GM12873 (cell line): ENCODE results near the gene HSPBAP1.

ENCODE experiments used
- TF ChIP-seq, protein P1 (sequence below): IDR thresholded peaks from 2 replicates; pipeline ENCODE4 v1.5.1; 2012; ENCODE audit warnings: low read depth, mild to moderate bottlenecking, moderate library complexity, low read length, control low read depth; ENCODE audit not compliant: insufficient read depth; ENCODE audit errors: missing control alignments

Gene HSPBAP1

DNA sequence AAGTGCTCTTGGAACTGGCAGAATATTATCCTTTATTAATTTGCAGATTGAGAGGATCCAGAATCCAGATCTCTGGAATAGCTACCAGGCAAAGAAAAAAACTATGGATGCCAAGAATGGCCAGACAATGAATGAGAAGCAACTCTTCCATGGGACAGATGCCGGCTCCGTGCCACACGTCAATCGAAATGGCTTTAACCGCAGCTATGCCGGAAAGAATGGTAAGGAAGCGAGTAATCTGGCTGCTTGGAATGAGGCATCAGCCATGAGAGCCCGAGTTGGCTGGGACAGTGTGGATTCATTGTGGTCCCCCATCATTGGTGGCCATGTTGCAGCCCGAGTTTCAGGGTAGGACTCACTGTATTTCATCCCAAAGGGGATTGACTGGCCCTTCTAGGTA, 65.9 kb downstream of the HSPBAP1 start:
- TF ChIP-seq, protein P1, sequence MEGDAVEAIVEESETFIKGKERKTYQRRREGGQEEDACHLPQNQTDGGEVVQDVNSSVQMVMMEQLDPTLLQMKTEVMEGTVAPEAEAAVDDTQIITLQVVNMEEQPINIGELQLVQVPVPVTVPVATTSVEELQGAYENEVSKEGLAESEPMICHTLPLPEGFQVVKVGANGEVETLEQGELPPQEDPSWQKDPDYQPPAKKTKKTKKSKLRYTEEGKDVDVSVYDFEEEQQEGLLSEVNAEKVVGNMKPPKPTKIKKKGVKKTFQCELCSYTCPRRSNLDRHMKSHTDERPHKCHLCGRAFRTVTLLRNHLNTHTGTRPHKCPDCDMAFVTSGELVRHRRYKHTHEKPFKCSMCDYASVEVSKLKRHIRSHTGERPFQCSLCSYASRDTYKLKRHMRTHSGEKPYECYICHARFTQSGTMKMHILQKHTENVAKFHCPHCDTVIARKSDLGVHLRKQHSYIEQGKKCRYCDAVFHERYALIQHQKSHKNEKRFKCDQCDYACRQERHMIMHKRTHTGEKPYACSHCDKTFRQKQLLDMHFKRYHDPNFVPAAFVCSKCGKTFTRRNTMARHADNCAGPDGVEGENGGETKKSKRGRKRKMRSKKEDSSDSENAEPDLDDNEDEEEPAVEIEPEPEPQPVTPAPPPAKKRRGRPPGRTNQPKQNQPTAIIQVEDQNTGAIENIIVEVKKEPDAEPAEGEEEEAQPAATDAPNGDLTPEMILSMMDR, result no peak

DNA sequence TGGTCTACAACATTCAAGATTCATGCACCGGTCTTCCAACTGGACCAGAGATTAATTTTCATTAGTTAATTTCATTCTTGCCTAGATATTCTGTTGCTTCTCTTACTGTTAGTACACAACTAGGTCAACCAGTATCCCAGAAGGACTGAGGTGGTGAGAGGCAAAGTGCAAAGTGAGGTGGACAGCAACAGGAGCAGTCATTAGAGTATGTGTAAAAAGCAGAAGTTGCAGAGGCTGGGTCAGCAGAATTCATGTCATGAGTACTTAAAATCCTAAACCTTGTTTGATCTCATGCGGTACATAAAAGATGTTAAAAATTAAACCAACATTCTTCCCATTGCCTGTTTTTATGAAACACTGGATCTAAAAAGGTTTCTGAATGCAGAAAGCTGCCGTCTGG, 66.3 kb downstream of the HSPBAP1 start:
- TF ChIP-seq, protein P1, result no peak

DNA sequence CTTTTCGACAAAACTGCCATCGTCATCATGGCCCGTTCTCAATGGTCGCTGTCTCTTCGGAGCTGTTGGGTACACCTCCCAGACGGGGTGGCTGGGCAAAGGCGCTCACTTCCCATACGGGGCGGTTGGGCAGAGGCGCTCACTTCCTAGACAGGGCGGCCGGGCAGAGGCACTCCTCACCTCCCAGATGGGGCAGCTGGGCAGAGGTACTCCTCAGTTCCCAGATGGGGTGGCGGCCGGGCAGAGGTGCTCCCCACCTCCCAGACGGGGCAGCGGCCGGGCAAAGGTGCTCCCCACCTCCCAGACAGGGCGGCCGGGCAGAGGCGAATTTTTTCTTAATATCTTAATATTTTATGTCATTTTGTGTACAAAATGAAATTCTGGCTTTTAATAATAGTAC, 68.5 kb downstream of the HSPBAP1 start:
- TF ChIP-seq, protein P1, result no peak

DNA sequence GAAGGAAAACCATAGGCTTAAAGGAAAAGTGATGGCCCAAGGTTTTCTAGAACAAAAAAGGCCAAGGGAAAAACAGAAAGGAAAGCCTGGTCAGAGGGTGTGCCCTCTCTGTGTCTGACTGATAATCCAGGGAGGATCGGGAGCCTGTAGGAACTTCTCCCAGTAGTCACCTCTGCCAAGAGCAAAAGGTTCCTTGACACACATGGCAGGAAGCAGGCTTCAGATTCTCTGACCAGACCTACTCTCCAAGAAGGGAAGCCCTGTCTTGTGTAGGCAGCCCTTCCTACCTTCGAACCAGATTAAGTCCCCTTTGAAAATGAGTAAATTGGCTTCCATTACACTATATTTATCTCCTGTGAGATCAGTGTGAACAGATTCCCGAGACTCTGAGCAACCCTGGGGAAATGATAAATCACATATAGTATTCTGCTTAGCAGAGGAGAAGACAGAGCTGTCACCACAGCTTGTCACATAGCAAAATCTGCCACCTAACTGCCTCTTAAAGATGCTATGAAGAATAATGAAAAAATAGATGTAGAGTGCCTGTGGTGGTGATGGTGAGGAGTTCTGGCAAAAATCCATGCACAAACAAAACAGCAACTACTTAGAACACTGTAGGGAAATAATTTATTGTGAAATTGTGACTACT, 74.2 kb downstream of the HSPBAP1 start:
- TF ChIP-seq, protein P1, result no peak

DNA sequence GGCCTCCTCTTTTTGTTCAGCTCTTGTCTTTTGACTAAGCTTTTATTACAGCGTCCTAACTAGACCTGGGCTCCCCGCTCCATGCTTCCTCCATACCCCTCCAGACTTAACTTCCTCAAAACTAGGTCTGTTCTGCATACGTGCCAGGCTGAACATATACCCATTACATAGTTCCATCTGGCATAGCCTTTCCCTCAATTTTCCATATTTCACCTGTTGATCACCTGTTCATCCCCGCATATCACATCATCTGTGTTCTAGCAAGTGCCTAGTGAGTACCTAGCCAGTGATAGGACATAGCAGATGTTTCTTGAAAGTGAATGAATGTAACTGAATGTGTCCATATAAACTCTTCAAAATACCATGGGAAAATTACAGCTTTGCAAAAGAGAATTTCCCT, 77.0 kb downstream of the HSPBAP1 start:
- TF ChIP-seq, protein P1, result no peak

DNA sequence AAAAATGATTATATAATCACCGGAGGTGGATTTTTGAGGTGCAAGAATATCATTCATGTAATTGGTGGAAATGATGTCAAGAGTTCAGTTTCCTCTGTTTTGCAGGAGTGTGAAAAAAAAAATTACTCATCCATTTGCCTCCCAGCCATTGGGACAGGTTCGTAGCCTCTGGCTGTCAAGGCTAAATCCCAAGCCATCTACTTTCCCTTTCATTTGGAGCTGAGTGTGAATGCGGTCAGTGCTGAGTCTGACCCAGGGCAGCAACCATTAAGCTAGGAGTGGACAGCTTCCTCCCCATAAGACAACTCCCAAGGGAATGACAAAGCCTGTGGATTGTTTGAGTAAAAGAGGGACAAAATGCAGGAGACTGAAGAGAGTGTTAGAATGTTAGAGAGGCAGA, 79.4 kb downstream of the HSPBAP1 start:
- TF ChIP-seq, protein P1, result no peak

DNA sequence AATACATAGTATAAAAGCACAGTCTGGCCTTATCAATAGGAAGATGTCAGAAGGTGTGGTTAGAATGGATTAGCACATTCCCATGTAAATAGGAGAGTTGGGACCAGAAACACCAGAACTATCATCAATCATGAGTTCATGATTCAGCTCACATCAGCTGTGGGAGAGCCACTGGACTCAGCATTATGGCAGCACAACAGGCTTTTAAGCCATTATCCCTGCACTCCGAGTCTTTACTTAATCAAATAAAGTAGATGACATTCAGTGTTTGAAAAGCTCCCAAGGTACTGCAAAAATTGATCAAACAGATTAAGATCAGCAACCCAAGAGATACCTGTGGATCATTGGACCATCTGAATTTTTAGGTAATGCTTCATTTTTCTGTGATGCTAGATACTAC, 88.3 kb downstream of the HSPBAP1 start:
- TF ChIP-seq, protein P1, result no peak
